GM12878 (cell line): Measurements from ENCODE around the gene CELF2. TPM values are rescaled to one million over a fixed set of nuclear protein-coding genes. Genes with fewer than 3 reads are reported as not detected.

Experiments used
- ASH2L ChIP-seq: fragments of 300-600, 200-600 bp; sonication (generic); IDR thresholded peaks from 2 replicates; pipeline ENCODE4 v1.6.1; 2017; ENCODE audit warnings: low read depth, mild to moderate bottlenecking, borderline replicate concordance
- BCL11A ChIP-seq: IDR thresholded peaks from 2 replicates; pipeline ENCODE4 v1.6.1; 2011; ENCODE audit warnings: low read depth, low read length
- BRCA1 ChIP-seq: IDR thresholded peaks from 2 replicates; pipeline ENCODE4 v1.6.1; 2011; ENCODE audit warnings: low read depth, low read length, improper control_type of control experiment
- CBFB ChIP-seq: IDR thresholded peaks from 2 replicates; pipeline ENCODE4 v1.6.1; 2016; ENCODE audit warnings: antibody characterized with exemption, low read depth
- CHD1 ChIP-seq: IDR thresholded peaks from 2 replicates; pipeline ENCODE4 v1.6.1; 2012; ENCODE audit warnings: low read depth, low read length, improper control_type of control experiment
- CHD2 ChIP-seq: IDR thresholded peaks from 2 replicates; pipeline ENCODE4 v1.6.1; 2011; ENCODE audit warnings: low read depth, low read length, improper control_type of control experiment, borderline replicate concordance
- CREB1 ChIP-seq: IDR thresholded peaks from 2 replicates; pipeline ENCODE4 v1.6.1; 2012; ENCODE audit warnings: low read depth, mild to moderate bottlenecking, inconsistent platforms
- EGR1 ChIP-seq, 2 experiments: IDR thresholded peaks; 1 replicate in 1 of 2; 2 replicates in 1 of 2; pipeline ENCODE4 v1.6.1; 2011 to 2012; ENCODE audit warnings: low read depth in 2 of 2, low read length in 2 of 2, borderline replicate concordance in 1 of 2, mild to moderate bottlenecking in 1 of 2, moderate library complexity in 1 of 2
- EZH2 ChIP-seq: IDR thresholded peaks from 2 replicates; pipeline ENCODE4 v1.6.1; 2012; ENCODE audit warnings: low read depth, mild to moderate bottlenecking, control low read depth, inconsistent platforms, low read length, borderline replicate concordance; ENCODE audit not compliant: control insufficient read depth
- KAT2A ChIP-seq: conservative IDR thresholded peaks from 2 replicates; pipeline ENCODE4 v1.6.1; 2011; ENCODE audit warnings: low read depth, low read length; ENCODE audit not compliant: control insufficient read depth
- KDM1A ChIP-seq: fragments of 200-600 bp; sonication (generic); IDR thresholded peaks from 2 replicates; pipeline ENCODE4 v1.6.1; 2016; ENCODE audit warnings: borderline replicate concordance
- KLF5 ChIP-seq: fragments of 450-650 bp; IDR thresholded peaks from 2 replicates; pipeline ENCODE4 v1.6.1; 2014; ENCODE audit warnings: mild to moderate bottlenecking; ENCODE audit not compliant: partially characterized antibody
- LARP7 ChIP-seq: fragments of 450-650 bp; IDR thresholded peaks from 2 replicates; pipeline ENCODE4 v1.6.1; 2017; ENCODE audit warnings: mild to moderate bottlenecking
- NFXL1 ChIP-seq: fragments of 450-650 bp; IDR thresholded peaks from 2 replicates; pipeline ENCODE4 v1.6.1; 2017; ENCODE audit warnings: antibody characterized with exemption, mild to moderate bottlenecking, borderline replicate concordance
- POLR2AphosphoS5 ChIP-seq: IDR thresholded peaks from 2 replicates; pipeline ENCODE4 v1.6.1; 2011; ENCODE audit warnings: mild to moderate bottlenecking, low read length, inconsistent platforms
- RAD51 ChIP-seq: fragments of 450-650 bp; IDR thresholded peaks from 2 replicates; pipeline ENCODE4 v1.6.1; 2016; ENCODE audit warnings: moderate library complexity, mild to moderate bottlenecking, inconsistent platforms
- RBBP5 ChIP-seq: fragments of 200-600 bp; sonication (generic); conservative IDR thresholded peaks from 2 replicates; pipeline ENCODE4 v1.6.1; 2016
- RCOR1 ChIP-seq: conservative IDR thresholded peaks from 2 replicates; pipeline ENCODE4 v1.6.1; 2012; ENCODE audit warnings: low read depth, low read length, improper control_type of control experiment
- RFX5 ChIP-seq: IDR thresholded peaks from 2 replicates; pipeline ENCODE4 v1.6.1; 2011; ENCODE audit warnings: low read depth, low read length, improper control_type of control experiment
- SIX5 ChIP-seq: IDR thresholded peaks from 2 replicates; pipeline ENCODE4 v1.6.1; 2011; ENCODE audit warnings: mild to moderate bottlenecking, low read depth, low read length, moderate library complexity; ENCODE audit not compliant: severe bottlenecking
- SMAD5 ChIP-seq: IDR thresholded peaks from 2 replicates; pipeline ENCODE4 v1.6.1; 2016; ENCODE audit warnings: antibody characterized with exemption, low read depth
- SRF ChIP-seq, 2 experiments: IDR thresholded peaks; 2 replicates each; pipeline ENCODE4 v1.6.1; 2011; ENCODE audit warnings: low read depth in 2 of 2, low read length in 2 of 2, mild to moderate bottlenecking in 1 of 2, moderate library complexity in 1 of 2
- TCF7 ChIP-seq: IDR thresholded peaks from 2 replicates; pipeline ENCODE4 v1.6.1; 2014; ENCODE audit warnings: antibody characterized with exemption, borderline replicate concordance
- ZNF24 ChIP-seq: fragments of 450-650 bp; IDR thresholded peaks from 2 replicates; pipeline ENCODE4 v1.6.1; 2017; ENCODE audit warnings: antibody characterized with exemption, mild to moderate bottlenecking
- polyA plus RNA-seq, 11 experiments: library from polyadenylated mRNA; depleted of rRNA in 4 of 11; unstranded in 6 of 11; stranded (reverse) in 5 of 11; fragments of >200 nt; fragmentation: Nextera tagmentation in 4 of 11; fragmentation: Illumina TruSeq in 1 of 11; extraction: Ambion mirVana in 4 of 11; extraction: Trizol in 1 of 11; gene quantifications; 1 replicate in 1 of 11; 2 replicates in 10 of 11; pipeline versions ENCODE4 v1.2.1 to v1.2.3, GENCODE V29; 2011 to 2016; ENCODE audit warnings: inconsistent platforms in 2 of 11, missing spikeins in 2 of 11, low read depth in 1 of 11
- total RNA-seq, 4 experiments: library from RNA; depleted of rRNA in 3 of 4; stranded (reverse); fragments of >200 nt in 3 of 4; fragmentation: Illumina TruSeq in 1 of 4; extraction: Trizol in 1 of 4; gene quantifications; 2 replicates each; pipeline versions ENCODE4 v1.2.1 to v1.2.3, GENCODE V29; 2013 to 2021
- TF ChIP-seq, protein P1 (sequence below): IDR thresholded peaks from 2 replicates; pipeline ENCODE4 v1.6.1; 2012; ENCODE audit warnings: mild to moderate bottlenecking, low read depth, low read length
- TF ChIP-seq, protein P2 (sequence below): fragments of 450-650 bp; IDR thresholded peaks from 2 replicates; pipeline ENCODE4 v1.6.1; 2016; ENCODE audit warnings: mild to moderate bottlenecking
- TF ChIP-seq, protein P3 (sequence below): IDR thresholded peaks from 2 replicates; pipeline ENCODE4 v1.6.1; 2012; ENCODE audit warnings: low read depth, low read length, improper control_type of control experiment

Gene CELF2
- total and polyA plus RNA-seq, 10 of the 15 experiments (the other 5 are each of a cell fraction or from before 2014, with no cell fraction given): 20.8 to 129 (median 86.3) TPM

DNA sequence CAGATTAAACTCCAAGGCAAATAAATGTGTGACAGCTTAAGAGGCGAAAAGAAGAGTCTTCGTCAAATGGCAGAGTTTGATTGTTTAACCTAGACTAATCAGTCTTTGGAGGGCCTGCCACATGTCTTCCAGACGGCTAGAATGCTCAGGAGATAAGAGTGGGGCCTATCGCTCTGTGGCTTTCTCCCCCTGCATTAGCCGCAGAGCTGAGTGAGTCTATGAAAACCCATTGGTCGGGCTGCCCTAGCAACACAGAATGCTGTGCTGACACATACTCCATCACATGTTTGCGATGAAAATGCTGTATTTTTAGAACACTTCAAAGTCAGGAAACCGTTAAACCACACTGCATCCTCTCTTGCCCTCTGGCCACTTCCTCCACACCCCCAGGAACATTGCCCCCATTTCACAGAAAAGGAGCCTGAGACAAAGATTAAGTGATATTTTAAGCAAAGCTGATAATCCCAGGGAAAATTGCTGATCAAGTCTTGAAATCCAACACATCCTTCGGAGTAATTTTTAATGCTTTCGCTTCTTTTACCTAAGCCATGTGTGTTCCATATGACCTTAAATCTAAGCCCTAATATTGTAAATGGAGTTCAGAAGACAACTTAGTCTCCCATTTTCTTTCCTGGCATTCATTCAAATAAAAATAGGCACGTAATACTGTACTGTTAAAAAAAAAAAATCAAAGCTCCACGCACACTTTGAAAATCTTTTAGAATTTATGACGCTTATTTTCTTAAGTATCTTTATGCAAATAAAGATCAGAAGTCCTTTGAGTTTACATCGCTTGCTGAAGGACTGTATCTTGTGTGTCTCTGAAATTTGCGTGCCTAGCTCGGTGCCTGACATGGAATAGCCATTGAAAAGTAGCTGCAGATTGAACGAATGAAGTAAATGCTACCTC is 161.2 kb downstream of the CELF2 start (continued):
- TF ChIP-seq, protein P1, sequence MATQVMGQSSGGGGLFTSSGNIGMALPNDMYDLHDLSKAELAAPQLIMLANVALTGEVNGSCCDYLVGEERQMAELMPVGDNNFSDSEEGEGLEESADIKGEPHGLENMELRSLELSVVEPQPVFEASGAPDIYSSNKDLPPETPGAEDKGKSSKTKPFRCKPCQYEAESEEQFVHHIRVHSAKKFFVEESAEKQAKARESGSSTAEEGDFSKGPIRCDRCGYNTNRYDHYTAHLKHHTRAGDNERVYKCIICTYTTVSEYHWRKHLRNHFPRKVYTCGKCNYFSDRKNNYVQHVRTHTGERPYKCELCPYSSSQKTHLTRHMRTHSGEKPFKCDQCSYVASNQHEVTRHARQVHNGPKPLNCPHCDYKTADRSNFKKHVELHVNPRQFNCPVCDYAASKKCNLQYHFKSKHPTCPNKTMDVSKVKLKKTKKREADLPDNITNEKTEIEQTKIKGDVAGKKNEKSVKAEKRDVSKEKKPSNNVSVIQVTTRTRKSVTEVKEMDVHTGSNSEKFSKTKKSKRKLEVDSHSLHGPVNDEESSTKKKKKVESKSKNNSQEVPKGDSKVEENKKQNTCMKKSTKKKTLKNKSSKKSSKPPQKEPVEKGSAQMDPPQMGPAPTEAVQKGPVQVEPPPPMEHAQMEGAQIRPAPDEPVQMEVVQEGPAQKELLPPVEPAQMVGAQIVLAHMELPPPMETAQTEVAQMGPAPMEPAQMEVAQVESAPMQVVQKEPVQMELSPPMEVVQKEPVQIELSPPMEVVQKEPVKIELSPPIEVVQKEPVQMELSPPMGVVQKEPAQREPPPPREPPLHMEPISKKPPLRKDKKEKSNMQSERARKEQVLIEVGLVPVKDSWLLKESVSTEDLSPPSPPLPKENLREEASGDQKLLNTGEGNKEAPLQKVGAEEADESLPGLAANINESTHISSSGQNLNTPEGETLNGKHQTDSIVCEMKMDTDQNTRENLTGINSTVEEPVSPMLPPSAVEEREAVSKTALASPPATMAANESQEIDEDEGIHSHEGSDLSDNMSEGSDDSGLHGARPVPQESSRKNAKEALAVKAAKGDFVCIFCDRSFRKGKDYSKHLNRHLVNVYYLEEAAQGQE: no peak
- TF ChIP-seq POLR2AphosphoS5 (peak; percentile 84), RBBP5 (no peak), ZNF24 (peak; percentile 93), BCL11A (peak; percentile 87; the same call in 1 of the 2 replicates), CREB1 (no peak), LARP7 (peak; percentile 21; the same call in 1 of the 2 replicates), TCF7 (peak; percentile 99), CHD2 (peak; percentile 84; the same call in 1 of the 2 replicates), KAT2A (no peak), NFXL1 (no peak), RCOR1 (peak; percentile 88), KDM1A (peak; percentile 69; the same call in 1 of the 2 replicates), CBFB (peak; percentile 99), RAD51 (peak; percentile 86), EGR1 (IDR thresholded peaks at IDR 0.05; ENCODE audit: borderline replicate concordance in 1 of 2, low read depth in 2 of 2, low read length in 2 of 2) (peak in 1 of 2 experiments; percentile 47; a peak in 1 of 3 replicates), SRF (IDR thresholded peaks at IDR 0.05; ENCODE audit: low read depth in 2 of 2, low read length in 2 of 2) (no peak), ASH2L (no peak), RFX5 (peak; percentile 99), SIX5 (no peak), SMAD5 (peak; percentile 77), BRCA1 (no peak), CHD1 (peak; percentile 69; the same call in 1 of the 2 replicates), KLF5 (peak; percentile 72), EZH2 (no peak)
- TF ChIP-seq, protein P2, sequence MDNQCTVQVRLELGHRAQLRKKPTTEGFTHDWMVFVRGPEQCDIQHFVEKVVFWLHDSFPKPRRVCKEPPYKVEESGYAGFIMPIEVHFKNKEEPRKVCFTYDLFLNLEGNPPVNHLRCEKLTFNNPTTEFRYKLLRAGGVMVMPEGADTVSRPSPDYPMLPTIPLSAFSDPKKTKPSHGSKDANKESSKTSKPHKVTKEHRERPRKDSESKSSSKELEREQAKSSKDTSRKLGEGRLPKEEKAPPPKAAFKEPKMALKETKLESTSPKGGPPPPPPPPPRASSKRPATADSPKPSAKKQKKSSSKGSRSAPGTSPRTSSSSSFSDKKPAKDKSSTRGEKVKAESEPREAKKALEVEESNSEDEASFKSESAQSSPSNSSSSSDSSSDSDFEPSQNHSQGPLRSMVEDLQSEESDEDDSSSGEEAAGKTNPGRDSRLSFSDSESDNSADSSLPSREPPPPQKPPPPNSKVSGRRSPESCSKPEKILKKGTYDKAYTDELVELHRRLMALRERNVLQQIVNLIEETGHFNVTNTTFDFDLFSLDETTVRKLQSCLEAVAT: peak; percentile 73
- TF ChIP-seq, protein P3, sequence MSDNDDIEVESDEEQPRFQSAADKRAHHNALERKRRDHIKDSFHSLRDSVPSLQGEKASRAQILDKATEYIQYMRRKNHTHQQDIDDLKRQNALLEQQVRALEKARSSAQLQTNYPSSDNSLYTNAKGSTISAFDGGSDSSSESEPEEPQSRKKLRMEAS: peak; percentile 87
